Measurements from ENCODE around the gene SLC45A2.

SLC45A2 gene

DNA sequence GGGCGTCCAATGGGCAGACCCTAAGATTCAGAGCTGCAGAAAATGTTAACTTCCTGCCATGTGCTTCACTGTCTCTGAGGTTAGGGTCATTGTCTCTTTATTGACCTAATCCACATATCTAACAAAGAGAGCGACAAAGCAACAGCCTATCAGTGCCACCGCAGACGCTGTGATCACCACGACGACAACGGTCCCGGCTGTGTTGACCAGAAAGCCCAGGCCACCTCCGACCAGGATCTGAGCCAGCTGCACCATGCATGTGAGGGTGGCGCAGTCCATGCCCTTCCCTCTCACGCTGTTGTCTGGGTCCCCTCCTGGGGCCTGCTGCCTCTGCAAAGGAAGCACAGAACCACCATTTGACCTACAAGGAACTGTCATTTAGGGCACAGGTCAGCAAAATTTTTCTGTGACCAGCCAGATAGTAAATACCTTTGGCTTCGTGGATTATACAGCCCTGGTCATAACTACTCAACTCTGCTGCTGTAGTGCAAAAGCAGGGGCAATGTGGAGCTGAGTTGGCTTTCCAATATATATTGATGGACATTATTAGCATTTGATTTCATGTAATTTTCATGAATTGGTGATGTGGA is 39.9 kb downstream of the SLC45A2 start:
- Histone ChIP-seq H3K36me3 (ENCODE audit: control insufficient read depth, insufficient read depth, low read length) (no peaks in the 10 kb centered on the region), H3K4me1 (ENCODE audit: control insufficient read depth, insufficient read depth, low read length) (no peaks in the 10 kb centered on the region), H3K9me3 (ENCODE audit: control insufficient read depth, low read length) (no peaks in the 10 kb centered on the region), H3K27me3 (ENCODE audit: control insufficient read depth, insufficient read depth, low read length) (peaks cover 2% of the 10 kb centered on the region), H3K9ac (ENCODE audit: low read length) (no peak overlapping the region), H3K4me3 (ENCODE audit: low read length) (no peak overlapping the region)

DNA sequence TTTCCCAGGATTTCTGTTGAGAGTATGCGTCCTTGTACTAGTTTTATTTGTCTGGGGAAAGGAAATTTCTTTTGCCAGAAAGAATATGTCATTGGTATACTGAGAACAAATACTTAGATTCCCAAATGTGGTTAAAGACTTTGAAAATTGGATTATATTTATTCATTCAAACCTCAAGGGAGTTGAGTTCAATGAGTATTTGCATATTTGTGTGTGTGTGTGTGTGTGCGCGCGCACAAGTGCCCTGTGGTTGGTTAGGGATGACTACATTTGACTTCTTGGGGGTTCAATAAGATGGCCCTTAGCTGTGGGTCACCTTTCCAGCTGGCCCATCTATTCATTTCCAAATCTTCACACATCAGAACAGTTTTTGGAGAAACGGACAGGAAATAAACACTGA is 43.4 kb downstream of the SLC45A2 start:
- no peak overlapping the region for H3K9ac ChIP-seq (ENCODE audit: low read length)

GRCh38 chr5:33939556-33940262 is 44.8 kb downstream of the SLC45A2 start:
- Histone ChIP-seq H3K9ac (ENCODE audit: low read length) (no peak overlapping the region), H3K4me3 (ENCODE audit: low read length) (no peak overlapping the region), H3K27me3 (ENCODE audit: control insufficient read depth, insufficient read depth, low read length) (peaks cover 43% of the 10 kb centered on the region), H3K4me1 (ENCODE audit: control insufficient read depth, insufficient read depth, low read length) (peaks cover 5% of the 10 kb centered on the region), H3K9me3 (ENCODE audit: control insufficient read depth, low read length) (no peaks in the 10 kb centered on the region), H3K36me3 (ENCODE audit: control insufficient read depth, insufficient read depth, low read length) (no peaks in the 10 kb centered on the region)

More for the DNA sequence above, 43.4 kb downstream of the SLC45A2 start:
- Histone ChIP-seq H3K9me3 (ENCODE audit: control insufficient read depth, low read length) (no peaks in the 10 kb centered on the region), H3K36me3 (ENCODE audit: control insufficient read depth, insufficient read depth, low read length) (no peaks in the 10 kb centered on the region), H3K4me1 (ENCODE audit: control insufficient read depth, insufficient read depth, low read length) (peaks cover 3% of the 10 kb centered on the region), H3K27me3 (ENCODE audit: control insufficient read depth, insufficient read depth, low read length) (peaks cover 34% of the 10 kb centered on the region), H3K4me3 (ENCODE audit: low read length) (no peak overlapping the region)

DNA sequence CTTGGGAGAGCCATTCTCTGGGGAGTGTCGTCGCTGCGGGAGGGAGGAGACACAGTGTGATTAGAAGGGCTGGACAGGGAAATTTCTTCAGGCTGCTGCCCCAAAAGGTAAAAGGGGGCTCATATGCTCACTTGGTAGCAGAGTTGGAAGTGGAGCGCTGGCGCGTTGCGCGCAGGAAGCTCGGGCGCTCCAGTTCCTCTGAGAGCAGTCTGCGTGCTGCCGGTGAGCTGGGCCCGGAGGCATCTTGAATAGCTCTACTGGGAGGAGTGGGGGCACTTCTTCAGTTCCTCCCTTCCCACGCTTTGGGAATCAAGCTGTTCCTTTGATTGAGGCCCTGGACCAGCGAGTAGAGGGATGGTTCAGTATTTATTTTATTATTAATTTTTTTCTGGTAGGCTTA is 45.6 kb downstream of the SLC45A2 start:
- Histone ChIP-seq H3K4me1 (ENCODE audit: control insufficient read depth, insufficient read depth, low read length) (peaks cover 5% of the 10 kb centered on the region), H3K27me3 (ENCODE audit: control insufficient read depth, insufficient read depth, low read length) (peaks cover 43% of the 10 kb centered on the region)

GRCh38 chr5:33938507-33938796 is 46.0 kb downstream of the SLC45A2 start:
- Histone ChIP-seq H3K9me3 (ENCODE audit: control insufficient read depth, low read length) (no peaks in the 10 kb centered on the region), H3K36me3 (ENCODE audit: control insufficient read depth, insufficient read depth, low read length) (no peaks in the 10 kb centered on the region), H3K4me1 (ENCODE audit: control insufficient read depth, insufficient read depth, low read length) (peaks cover 5% of the 10 kb centered on the region), H3K27me3 (ENCODE audit: control insufficient read depth, insufficient read depth, low read length) (peaks cover 43% of the 10 kb centered on the region), H3K9ac (ENCODE audit: low read length) (no peak overlapping the region), H3K4me3 (ENCODE audit: low read length) (no peak overlapping the region)

More for the DNA sequence above, 45.6 kb downstream of the SLC45A2 start:
- no peaks in the 10 kb centered on the region for H3K36me3 ChIP-seq (ENCODE audit: control insufficient read depth, insufficient read depth, low read length)
- no peak overlapping the region for H3K4me3 ChIP-seq (ENCODE audit: low read length)
- no peak overlapping the region for H3K9ac ChIP-seq (ENCODE audit: low read length)
- no peaks in the 10 kb centered on the region for H3K9me3 ChIP-seq (ENCODE audit: control insufficient read depth, low read length)

- Histone ChIP-seq H3K4me3 (ENCODE audit: low read length) (no peak overlapping the region), H3K4me1 (ENCODE audit: control insufficient read depth, insufficient read depth, low read length) (peaks cover 5% of the 10 kb centered on the region), H3K27me3 (ENCODE audit: control insufficient read depth, insufficient read depth, low read length) (peaks cover 43% of the 10 kb centered on the region), H3K9ac (ENCODE audit: low read length) (no peak overlapping the region), H3K9me3 (ENCODE audit: control insufficient read depth, low read length) (no peaks in the 10 kb centered on the region), H3K36me3 (ENCODE audit: control insufficient read depth, insufficient read depth, low read length) (no peaks in the 10 kb centered on the region)
Measured at GRCh38 chr5:33937707-33938506, 46.6 kb downstream of the SLC45A2 start.

DNA sequence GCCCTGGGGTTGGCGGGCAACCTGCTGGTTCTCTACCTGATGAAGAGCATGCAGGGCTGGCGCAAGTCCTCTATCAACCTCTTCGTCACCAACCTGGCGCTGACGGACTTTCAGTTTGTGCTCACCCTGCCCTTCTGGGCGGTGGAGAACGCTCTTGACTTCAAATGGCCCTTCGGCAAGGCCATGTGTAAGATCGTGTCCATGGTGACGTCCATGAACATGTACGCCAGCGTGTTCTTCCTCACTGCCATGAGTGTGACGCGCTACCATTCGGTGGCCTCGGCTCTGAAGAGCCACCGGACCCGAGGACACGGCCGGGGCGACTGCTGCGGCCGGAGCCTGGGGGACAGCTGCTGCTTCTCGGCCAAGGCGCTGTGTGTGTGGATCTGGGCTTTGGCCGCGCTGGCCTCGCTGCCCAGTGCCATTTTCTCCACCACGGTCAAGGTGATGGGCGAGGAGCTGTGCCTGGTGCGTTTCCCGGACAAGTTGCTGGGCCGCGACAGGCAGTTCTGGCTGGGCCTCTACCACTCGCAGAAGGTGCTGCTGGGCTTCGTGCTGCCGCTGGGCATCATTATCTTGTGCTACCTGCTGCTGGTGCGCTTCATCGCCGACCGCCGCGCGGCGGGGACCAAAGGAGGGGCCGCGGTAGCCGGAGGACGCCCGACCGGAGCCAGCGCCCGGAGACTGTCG is 47.3 kb downstream of the SLC45A2 start:
- Histone ChIP-seq H3K9ac (ENCODE audit: low read length) (no peak overlapping the region), H3K4me3 (ENCODE audit: low read length) (no peak overlapping the region), H3K4me1 (ENCODE audit: control insufficient read depth, insufficient read depth, low read length) (peaks cover 5% of the 10 kb centered on the region), H3K27me3 (ENCODE audit: control insufficient read depth, insufficient read depth, low read length) (peaks cover 43% of the 10 kb centered on the region), H3K9me3 (ENCODE audit: control insufficient read depth, low read length) (no peaks in the 10 kb centered on the region), H3K36me3 (ENCODE audit: control insufficient read depth, insufficient read depth, low read length) (no peaks in the 10 kb centered on the region)

DNA sequence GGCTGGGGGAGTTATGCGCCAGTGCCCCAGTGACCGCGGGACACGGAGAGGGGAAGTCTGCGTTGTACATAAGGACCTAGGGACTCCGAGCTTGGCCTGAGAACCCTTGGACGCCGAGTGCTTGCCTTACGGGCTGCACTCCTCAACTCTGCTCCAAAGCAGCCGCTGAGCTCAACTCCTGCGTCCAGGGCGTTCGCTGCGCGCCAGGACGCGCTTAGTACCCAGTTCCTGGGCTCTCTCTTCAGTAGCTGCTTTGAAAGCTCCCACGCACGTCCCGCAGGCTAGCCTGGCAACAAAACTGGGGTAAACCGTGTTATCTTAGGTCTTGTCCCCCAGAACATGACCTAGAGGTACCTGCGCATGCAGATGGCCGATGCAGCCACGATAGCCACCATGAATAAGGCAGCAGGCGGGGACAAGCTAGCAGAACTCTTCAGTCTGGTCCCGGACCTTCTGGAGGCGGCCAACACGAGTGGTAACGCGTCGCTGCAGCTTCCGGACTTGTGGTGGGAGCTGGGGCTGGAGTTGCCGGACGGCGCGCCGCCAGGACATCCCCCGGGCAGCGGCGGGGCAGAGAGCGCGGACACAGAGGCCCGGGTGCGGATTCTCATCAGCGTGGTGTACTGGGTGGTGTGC is 48.0 kb downstream of the SLC45A2 start, which contains the start of gene RXFP3:
RXFP3 (plus strand) TSS at position 6 of the 636 bp plus-strand sequence; CDS start at position 361, 355 bp downstream.
- Histone ChIP-seq H3K9me3 (ENCODE audit: control insufficient read depth, low read length) (no peaks in the 10 kb centered on the region), H3K27me3 (ENCODE audit: control insufficient read depth, insufficient read depth, low read length) (peaks cover 43% of the 10 kb centered on the region), H3K9ac (ENCODE audit: low read length) (no peak within 1 kb of the TSS), H3K4me3 (ENCODE audit: low read length) (no peak within 1 kb of the TSS), H3K36me3 (ENCODE audit: control insufficient read depth, insufficient read depth, low read length) (no peaks in the 10 kb centered on the region), H3K4me1 (ENCODE audit: control insufficient read depth, insufficient read depth, low read length) (peaks cover 5% of the 10 kb centered on the region)

DNA sequence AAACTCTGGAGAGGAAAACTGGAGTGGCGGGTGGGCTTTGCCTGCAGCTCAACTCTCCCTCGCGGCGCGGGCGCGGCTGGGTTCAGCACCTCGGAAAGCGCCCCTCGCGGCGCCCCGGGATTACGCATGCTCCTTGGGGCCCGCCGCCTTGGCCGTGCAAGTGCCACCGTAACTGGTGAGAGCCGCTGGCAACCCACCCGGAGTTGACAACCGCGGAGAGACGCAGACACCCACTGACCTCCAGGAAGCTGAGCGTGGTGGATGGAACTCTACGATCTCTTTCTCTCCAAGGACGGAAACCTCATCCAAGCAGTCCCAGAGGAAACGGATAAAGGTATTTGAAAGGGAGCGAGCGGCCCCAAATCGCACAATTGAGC is 48.5 kb downstream of the SLC45A2 start:
- Histone ChIP-seq H3K9ac (ENCODE audit: low read length) (no peak overlapping the region), H3K4me3 (ENCODE audit: low read length) (no peak overlapping the region), H3K9me3 (ENCODE audit: control insufficient read depth, low read length) (no peaks in the 10 kb centered on the region), H3K27me3 (ENCODE audit: control insufficient read depth, insufficient read depth, low read length) (peaks cover 43% of the 10 kb centered on the region), H3K4me1 (ENCODE audit: control insufficient read depth, insufficient read depth, low read length) (peaks cover 5% of the 10 kb centered on the region), H3K36me3 (ENCODE audit: control insufficient read depth, insufficient read depth, low read length) (no peaks in the 10 kb centered on the region)

GRCh38 chr5:33934176-33934575 is 50.3 kb downstream of the SLC45A2 start:
- Histone ChIP-seq H3K4me1 (ENCODE audit: control insufficient read depth, insufficient read depth, low read length) (peaks cover 5% of the 10 kb centered on the region), H3K36me3 (ENCODE audit: control insufficient read depth, insufficient read depth, low read length) (no peaks in the 10 kb centered on the region), H3K9ac (ENCODE audit: low read length) (no peak overlapping the region), H3K4me3 (ENCODE audit: low read length) (no peak overlapping the region), H3K9me3 (ENCODE audit: control insufficient read depth, low read length) (no peaks in the 10 kb centered on the region), H3K27me3 (ENCODE audit: control insufficient read depth, insufficient read depth, low read length) (peaks cover 38% of the 10 kb centered on the region)

- peaks cover 5% of the 10 kb centered on the region for H3K4me1 ChIP-seq (ENCODE audit: control insufficient read depth, insufficient read depth, low read length)
- no peaks in the 10 kb centered on the region for H3K9me3 ChIP-seq (ENCODE audit: control insufficient read depth, low read length)
- no peaks in the 10 kb centered on the region for H3K36me3 ChIP-seq (ENCODE audit: control insufficient read depth, insufficient read depth, low read length)
- H3K9ac ChIP-seq (ENCODE audit: low read length), result no peak overlapping the region
- H3K27me3 ChIP-seq (ENCODE audit: control insufficient read depth, insufficient read depth, low read length), result peaks cover 35% of the 10 kb centered on the region
- H3K4me3 ChIP-seq (ENCODE audit: low read length), result no peak overlapping the region
Measured at GRCh38 chr5:33933723-33934169, 50.7 kb downstream of the SLC45A2 start.
